Adipocyte (in vitro differentiated cells): Measurements from ENCODE around the gene CPVL.

ENCODE experiments used
- DNase-seq: peaks from one replicate; pipeline ENCODE4 v3.0.0-alpha.2; 2015; ENCODE audit warnings: low read depth
- H3K27me3 ChIP-seq: replicated peaks from 2 replicates; pipeline ENCODE4 v1.7.0; 2013; ENCODE audit warnings: mild to moderate bottlenecking, low read length, moderate library complexity; ENCODE audit not compliant: control insufficient read depth, insufficient read depth
- H3K36me3 ChIP-seq: 2 replicates; pipeline ENCODE4 v1.7.0; 2013; ENCODE audit warnings: low read length, mild to moderate bottlenecking, moderate library complexity; ENCODE audit not compliant: control insufficient read depth, insufficient read depth, severe bottlenecking
- H3K4me1 ChIP-seq: 2 replicates; pipeline ENCODE4 v1.7.0; 2013; ENCODE audit warnings: mild to moderate bottlenecking, low read length, moderate library complexity; ENCODE audit not compliant: control insufficient read depth, insufficient read depth
- H3K4me3 ChIP-seq: 2 replicates; pipeline ENCODE4 v1.7.0; 2013; ENCODE audit warnings: mild to moderate bottlenecking, low read length, moderate library complexity
- H3K9ac ChIP-seq: 2 replicates; pipeline ENCODE4 v1.7.0; 2013; ENCODE audit warnings: mild to moderate bottlenecking, low read length, moderate library complexity
- H3K9me3 ChIP-seq: 2 replicates; pipeline ENCODE4 v1.7.0; 2013; ENCODE audit warnings: mild to moderate bottlenecking, low read length, moderate library complexity; ENCODE audit not compliant: control insufficient read depth

Gene CPVL

GRCh38 chr7:28999427-28999826 lies 146.9 kb downstream of the CPVL start:
- Histone ChIP-seq H3K9me3 (no peaks in the 10 kb centered on the region), H3K4me1 (no peaks in the 10 kb centered on the region), H3K9ac (no peak overlapping the region), H3K27me3 (peaks cover 16% of the 10 kb centered on the region), H3K36me3 (no peaks in the 10 kb centered on the region), H3K4me3 (no peak overlapping the region)
- DNase-seq = no peak

DNA sequence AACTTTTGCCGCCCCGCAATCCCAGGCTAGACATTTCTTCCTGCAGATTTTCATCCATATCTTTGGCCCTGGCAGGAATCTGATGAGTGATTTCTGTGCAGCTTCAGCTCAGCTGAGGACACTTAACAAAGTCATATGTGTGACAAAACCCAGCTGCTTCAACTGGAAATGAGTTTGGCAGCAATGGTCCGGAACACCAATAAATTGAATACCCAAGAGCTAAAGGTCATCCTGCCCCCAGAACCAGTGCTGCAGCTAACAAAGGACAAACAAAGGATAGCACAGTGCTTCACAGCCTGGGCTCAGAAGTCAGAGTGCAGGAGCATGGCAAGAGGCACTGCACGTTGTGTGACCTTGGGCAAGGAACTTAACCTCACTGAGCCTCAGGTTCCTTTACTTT lies 148.2 kb downstream of the CPVL start:
- H3K36me3 ChIP-seq = no peaks in the 10 kb centered on the region
- peaks cover 16% of the 10 kb centered on the region for H3K27me3 ChIP-seq
- H3K4me3 ChIP-seq = no peak overlapping the region
- H3K9ac ChIP-seq = no peak overlapping the region
- no peaks in the 10 kb centered on the region for H3K9me3 ChIP-seq
- H3K4me1 ChIP-seq = no peaks in the 10 kb centered on the region
- no peak for DNase-seq

GRCh38 chr7:28996836-28997235 lies 149.5 kb downstream of the CPVL start:
- no peak overlapping the region for H3K9ac ChIP-seq
- no peak for DNase-seq
- no peaks in the 10 kb centered on the region for H3K9me3 ChIP-seq
- no peaks in the 10 kb centered on the region for H3K4me1 ChIP-seq
- H3K27me3 ChIP-seq = peaks cover 16% of the 10 kb centered on the region
- H3K4me3 ChIP-seq = no peak overlapping the region
- H3K36me3 ChIP-seq = no peaks in the 10 kb centered on the region

DNA sequence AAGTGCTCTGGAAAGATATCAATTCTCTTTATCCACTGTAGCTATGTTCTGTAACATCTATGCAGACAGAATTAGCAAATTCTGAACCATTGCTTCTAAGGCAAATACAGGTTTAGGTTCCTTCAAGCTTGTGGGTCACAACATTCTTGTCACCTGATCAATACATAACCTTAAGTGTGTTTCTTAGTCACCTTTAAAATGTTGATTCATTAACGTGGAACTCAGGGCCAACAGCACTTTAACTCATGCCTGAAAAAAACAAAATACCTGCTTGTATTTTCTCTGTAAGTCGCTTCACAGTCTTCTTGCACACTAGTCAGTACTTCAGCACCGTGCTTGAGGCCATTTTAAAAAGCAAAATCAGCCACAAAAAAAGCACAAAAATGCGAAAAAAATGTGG lies 153.0 kb downstream of the CPVL start:
- Histone ChIP-seq H3K4me1 (peaks cover 23% of the 10 kb centered on the region), H3K9me3 (no peaks in the 10 kb centered on the region), H3K4me3 (no peak overlapping the region), H3K36me3 (no peaks in the 10 kb centered on the region), H3K9ac (no peak overlapping the region), H3K27me3 (no peaks in the 10 kb centered on the region)
- no peak for DNase-seq

- DNase-seq = no peak
- Histone ChIP-seq H3K4me3 (no peak overlapping the region), H3K9ac (no peak overlapping the region), H3K27me3 (no peaks in the 10 kb centered on the region), H3K9me3 (no peaks in the 10 kb centered on the region), H3K4me1 (peaks cover 28% of the 10 kb centered on the region), H3K36me3 (no peaks in the 10 kb centered on the region)
Observed at GRCh38 chr7:28992798-28993197, 153.5 kb downstream of the CPVL start.

GRCh38 chr7:28990200-28990960 lies 156.0 kb downstream of the CPVL start:
- DNase-seq = peak; percentile 7
- peaks cover 51% of the 10 kb centered on the region for H3K4me1 ChIP-seq
- no peaks in the 10 kb centered on the region for H3K27me3 ChIP-seq
- peak overlapping the region; percentile 10 for H3K9ac ChIP-seq
- H3K9me3 ChIP-seq = no peaks in the 10 kb centered on the region
- peak overlapping the region; percentile 17 for H3K4me3 ChIP-seq
- H3K36me3 ChIP-seq = no peaks in the 10 kb centered on the region

DNA sequence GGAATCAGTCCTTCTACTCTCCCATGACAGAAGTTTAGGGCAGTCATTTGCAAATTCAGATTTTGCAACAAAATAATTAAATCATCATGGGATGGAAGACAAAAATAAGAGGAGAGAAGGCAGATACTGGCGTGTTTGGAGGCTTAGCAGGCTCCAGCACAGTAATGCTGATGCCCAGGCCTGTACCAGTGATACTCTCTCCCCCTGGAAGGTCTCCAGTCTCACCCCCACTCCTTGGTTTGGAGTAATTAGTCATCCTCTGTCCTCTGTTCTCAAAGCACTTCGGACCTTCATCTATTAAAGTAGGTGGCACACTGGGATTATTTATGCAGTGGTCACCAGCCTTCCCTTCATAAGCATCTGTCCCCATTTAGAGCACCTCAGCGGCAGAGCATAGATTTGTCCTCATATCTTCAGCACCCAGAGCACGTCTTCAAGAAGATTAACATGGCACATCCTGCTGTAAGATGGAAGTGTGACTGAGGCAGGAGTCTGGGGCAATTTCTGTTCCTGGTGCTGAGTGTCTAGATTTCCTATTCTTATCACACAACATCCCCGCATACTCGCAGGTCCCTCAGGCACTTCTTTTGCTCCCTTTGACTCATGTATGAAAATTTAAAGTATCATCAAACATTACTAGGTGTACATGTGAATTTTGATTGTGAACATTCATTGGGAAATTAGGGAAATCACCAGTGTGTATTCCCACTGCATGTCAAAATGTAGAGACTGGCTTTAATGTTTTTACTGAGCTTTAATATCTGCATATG lies 156.9 kb downstream of the CPVL start:
- H3K27me3 ChIP-seq = no peaks in the 10 kb centered on the region
- H3K9me3 ChIP-seq = no peaks in the 10 kb centered on the region
- no peak for DNase-seq
- peaks cover 60% of the 10 kb centered on the region for H3K4me1 ChIP-seq
- H3K9ac ChIP-seq = peak overlapping the region; percentile 5
- peak overlapping the region; percentile 17 for H3K4me3 ChIP-seq
- H3K36me3 ChIP-seq = no peaks in the 10 kb centered on the region

GRCh38 chr7:28988810-28989209 lies 157.5 kb downstream of the CPVL start:
- Histone ChIP-seq H3K9me3 (no peaks in the 10 kb centered on the region), H3K9ac (no peak overlapping the region), H3K27me3 (no peaks in the 10 kb centered on the region), H3K4me3 (peak overlapping the region; percentile 34), H3K4me1 (peaks cover 65% of the 10 kb centered on the region), H3K36me3 (no peaks in the 10 kb centered on the region)
- DNase-seq = peak; percentile 92

DNA sequence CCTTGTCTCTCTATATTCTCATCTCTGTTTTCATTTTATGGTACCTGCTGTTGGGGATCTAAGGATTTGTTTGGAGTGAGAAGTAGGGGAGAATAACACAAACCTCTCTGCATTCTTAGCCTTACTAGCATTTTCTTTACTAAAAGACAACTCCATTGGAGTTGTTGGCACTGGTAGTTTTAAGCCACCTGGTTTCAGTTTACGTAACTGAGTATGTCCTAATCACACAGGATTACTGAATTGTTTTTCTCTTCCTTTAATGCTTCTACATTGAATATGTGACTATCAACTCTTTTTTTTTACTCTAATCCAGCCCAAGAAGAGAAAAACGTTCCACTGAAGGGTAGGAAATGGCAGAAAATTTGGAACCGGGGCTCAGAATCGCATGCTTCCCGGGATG lies 158.2 kb downstream of the CPVL start:
- H3K27me3 ChIP-seq = no peaks in the 10 kb centered on the region
- H3K36me3 ChIP-seq = no peaks in the 10 kb centered on the region
- H3K4me1 ChIP-seq = peaks cover 65% of the 10 kb centered on the region
- peak overlapping the region; percentile 34 for H3K4me3 ChIP-seq
- H3K9me3 ChIP-seq = no peaks in the 10 kb centered on the region
- H3K9ac ChIP-seq = peak overlapping the region; percentile 10
- DNase-seq = peak; percentile 59

GRCh38 chr7:28986765-28987110 lies 159.6 kb downstream of the CPVL start:
- peak; percentile 83 for DNase-seq
- Histone ChIP-seq H3K4me3 (no peak overlapping the region), H3K36me3 (no peaks in the 10 kb centered on the region), H3K27me3 (no peaks in the 10 kb centered on the region), H3K4me1 (peaks cover 65% of the 10 kb centered on the region), H3K9ac (peak overlapping the region; percentile 27), H3K9me3 (no peaks in the 10 kb centered on the region)

- Histone ChIP-seq H3K9me3 (no peaks in the 10 kb centered on the region), H3K4me3 (peak overlapping the region; percentile 14), H3K9ac (peak overlapping the region; percentile 27), H3K27me3 (no peaks in the 10 kb centered on the region), H3K4me1 (peaks cover 67% of the 10 kb centered on the region), H3K36me3 (no peaks in the 10 kb centered on the region)
- no peak for DNase-seq
Observed at GRCh38 chr7:28986028-28986764, 160.1 kb downstream of the CPVL start.
